ENCODE data around the gene USF1.
A peak's percentile ranks its signal among the peaks of the same experiment; 100 is the strongest.

GRCh38 chr1:160993544-160994193 lies 52.1 kb downstream of the USF1 start:
- TF ChIP-seq, protein P1, sequence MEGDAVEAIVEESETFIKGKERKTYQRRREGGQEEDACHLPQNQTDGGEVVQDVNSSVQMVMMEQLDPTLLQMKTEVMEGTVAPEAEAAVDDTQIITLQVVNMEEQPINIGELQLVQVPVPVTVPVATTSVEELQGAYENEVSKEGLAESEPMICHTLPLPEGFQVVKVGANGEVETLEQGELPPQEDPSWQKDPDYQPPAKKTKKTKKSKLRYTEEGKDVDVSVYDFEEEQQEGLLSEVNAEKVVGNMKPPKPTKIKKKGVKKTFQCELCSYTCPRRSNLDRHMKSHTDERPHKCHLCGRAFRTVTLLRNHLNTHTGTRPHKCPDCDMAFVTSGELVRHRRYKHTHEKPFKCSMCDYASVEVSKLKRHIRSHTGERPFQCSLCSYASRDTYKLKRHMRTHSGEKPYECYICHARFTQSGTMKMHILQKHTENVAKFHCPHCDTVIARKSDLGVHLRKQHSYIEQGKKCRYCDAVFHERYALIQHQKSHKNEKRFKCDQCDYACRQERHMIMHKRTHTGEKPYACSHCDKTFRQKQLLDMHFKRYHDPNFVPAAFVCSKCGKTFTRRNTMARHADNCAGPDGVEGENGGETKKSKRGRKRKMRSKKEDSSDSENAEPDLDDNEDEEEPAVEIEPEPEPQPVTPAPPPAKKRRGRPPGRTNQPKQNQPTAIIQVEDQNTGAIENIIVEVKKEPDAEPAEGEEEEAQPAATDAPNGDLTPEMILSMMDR (IDR thresholded peaks at IDR 0.05; ENCODE audit: borderline replicate concordance, extremely low read depth, low read length, poor library complexity, severe bottlenecking) = peak; percentile 55
- no peak for TF ChIP-seq EZH2 (IDR thresholded peaks at IDR 0.05; ENCODE audit: borderline replicate concordance, low read depth, low read length, severe bottlenecking)

Measured in DND-41 (cell line).